HL-60 (cell line): ENCODE data around the gene CARD9.

Source experiments
- CTCF ChIP-seq: IDR thresholded peaks from one replicate; pipeline ENCODE4 v1.5.1; 2011; ENCODE audit warnings: low read length, control low read depth, inconsistent platforms; ENCODE audit not compliant: insufficient read depth
- GABPA ChIP-seq: IDR thresholded peaks from 2 replicates; pipeline ENCODE4 v1.6.1; 2012; ENCODE audit warnings: low read depth
- POLR2AphosphoS5 ChIP-seq: IDR thresholded peaks from 2 replicates; pipeline ENCODE4 v1.6.1; 2012; ENCODE audit warnings: low read depth
- REST ChIP-seq: IDR thresholded peaks from 2 replicates; pipeline ENCODE4 v1.6.1; 2012; ENCODE audit warnings: low read depth; ENCODE audit not compliant: insufficient replicate concordance
- SPI1 ChIP-seq: IDR thresholded peaks from 2 replicates; pipeline ENCODE4 v1.6.1; 2012; ENCODE audit warnings: low read depth, mild to moderate bottlenecking, borderline replicate concordance

DNA sequence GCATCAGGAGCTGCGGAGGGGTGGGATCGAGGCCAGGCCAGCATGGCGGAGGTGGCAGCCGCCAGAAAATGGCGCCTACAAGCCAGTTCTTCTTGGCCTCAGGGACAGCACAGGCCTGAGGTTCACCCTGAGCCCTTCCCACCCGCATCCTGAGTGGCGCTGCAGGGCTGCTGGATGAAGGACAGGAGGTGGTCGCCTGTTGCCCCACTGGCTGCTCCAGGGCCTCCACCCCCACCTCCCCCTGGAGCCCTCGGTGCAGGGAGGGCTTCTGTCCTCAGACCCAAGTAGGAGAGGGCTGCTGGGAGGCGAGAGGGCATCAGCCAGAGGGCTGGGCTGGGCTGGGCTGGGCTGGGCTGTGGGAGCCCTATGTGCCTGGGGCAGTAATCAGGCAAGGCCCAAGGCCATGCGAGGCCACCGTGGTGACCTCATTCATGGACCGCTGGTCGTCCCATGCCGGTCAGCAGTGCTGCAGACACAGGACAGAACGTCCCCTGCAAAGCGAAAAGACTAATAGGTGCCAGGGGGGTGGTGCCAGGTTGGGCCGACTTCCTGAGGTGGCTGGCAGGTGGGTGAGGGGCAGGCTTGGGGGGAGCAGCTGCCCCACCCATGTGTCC lies 32.3 kb downstream of the CARD9 start:
- TF ChIP-seq CTCF (no peak), POLR2AphosphoS5 (no peak), GABPA (no peak), REST (no peak), SPI1 (no peak)
